Skin epidermis (tissue), 12 donors: ENCODE measurements around the gene OR8D4.
"Not testable (repeated sequence)": the region's sequence is repeated elsewhere in the genome, so short reads cannot be mapped to it uniquely, and the experiment has no call there.

ENCODE experiments used
- H3K27ac ChIP-seq, 21 experiments: fragments of 200-600 bp; sonication (generic) in 11 of 21; one replicate each; pipeline ENCODE4 v1.5.0; 2020; ENCODE audit warnings: mild to moderate bottlenecking in 3 of 21, inconsistent platforms in 2 of 21, moderate library complexity in 2 of 21
- H3K4me3 ChIP-seq, 7 experiments: fragments of 200-600 bp; sonication (generic) in 2 of 7; one replicate each; pipeline ENCODE4 v1.5.0; 2020; ENCODE audit warnings: inconsistent platforms in 2 of 7, mild to moderate bottlenecking in 2 of 7, moderate library complexity in 1 of 7

OR8D4 gene

GRCh38 chr11:123901867-123902266 is at the start of gene OR8D4:
Gene OR8D4, plus strand, starts transcription at chr11:123902167. Its CDS starts 4,265 bp downstream, at chr11:123906432.
- Histone ChIP-seq H3K4me3 (no peak within 1 kb of the TSS), H3K27ac (no peak within 1 kb of the TSS)

- Histone ChIP-seq H3K27ac (no peak overlapping the region), H3K4me3 (no peak overlapping the region)
Observed at GRCh38 chr11:123852321-123852720, 49.6 kb upstream of the OR8D4 start.

- H3K27ac ChIP-seq = no peak overlapping the region
Observed at GRCh38 chr11:123853038-123853437, 48.9 kb upstream of the OR8D4 start.

GRCh38 chr11:123856444-123856843 is 45.5 kb upstream of the OR8D4 start:
- Histone ChIP-seq H3K4me3 (no peak overlapping the region), H3K27ac (no peak overlapping the region)

More at GRCh38 chr11:123853038-123853437, 48.9 kb upstream of the OR8D4 start:
- H3K4me3 ChIP-seq = no peak overlapping the region

- H3K27ac ChIP-seq = no peak overlapping the region
- H3K4me3 ChIP-seq = no peak overlapping the region
Observed at GRCh38 chr11:123859731-123860130, 42.2 kb upstream of the OR8D4 start.

GRCh38 chr11:123865293-123865692 is 36.7 kb upstream of the OR8D4 start:
- not testable (repeated sequence) for H3K27ac ChIP-seq, H3K4me3 ChIP-seq

- not testable (repeated sequence) for H3K27ac ChIP-seq, H3K4me3 ChIP-seq
Observed at GRCh38 chr11:123867795-123868194, 34.2 kb upstream of the OR8D4 start.

GRCh38 chr11:123880912-123881311 is 21.1 kb upstream of the OR8D4 start:
- H3K4me3 ChIP-seq = no peak overlapping the region

GRCh38 chr11:123885570-123885969 is 16.4 kb upstream of the OR8D4 start, which contains the start of gene TMEM225:
Gene TMEM225, minus strand, starts transcription at chr11:123885670. Its CDS starts 245 bp downstream, at chr11:123885425.
- H3K4me3 ChIP-seq = no peak within 1 kb of the TSS
- no peak within 1 kb of the TSS for H3K27ac ChIP-seq

More at GRCh38 chr11:123880912-123881311, 21.1 kb upstream of the OR8D4 start:
- no peak overlapping the region for H3K27ac ChIP-seq

- no peak overlapping the region for H3K4me3 ChIP-seq
- no peak overlapping the region for H3K27ac ChIP-seq
Observed at GRCh38 chr11:123892031-123892430, 9.9 kb upstream of the OR8D4 start.

- no peak overlapping the region for H3K27ac ChIP-seq
- H3K4me3 ChIP-seq = no peak overlapping the region
Observed at GRCh38 chr11:123899792-123900191, 2.2 kb upstream of the OR8D4 start.

GRCh38 chr11:123903932-123904331 is 2.0 kb downstream of the OR8D4 start:
- Histone ChIP-seq H3K4me3 (no peak overlapping the region), H3K27ac (no peak overlapping the region)

- Histone ChIP-seq H3K27ac (no peak overlapping the region), H3K4me3 (no peak overlapping the region)
Observed at GRCh38 chr11:123904932-123905331, 3.0 kb downstream of the OR8D4 start.

- Histone ChIP-seq H3K4me3 (no peak overlapping the region), H3K27ac (no peak overlapping the region)
Observed at GRCh38 chr11:123905826-123906225, 3.9 kb downstream of the OR8D4 start.

GRCh38 chr11:123920943-123921342 is 19.0 kb downstream of the OR8D4 start:
- Histone ChIP-seq H3K4me3 (no peak overlapping the region), H3K27ac (no peak overlapping the region)

- H3K27ac ChIP-seq = no peak overlapping the region
- no peak overlapping the region for H3K4me3 ChIP-seq
Observed at GRCh38 chr11:123924027-123924426, 22.1 kb downstream of the OR8D4 start.

GRCh38 chr11:123939317-123939716 is 37.4 kb downstream of the OR8D4 start, which contains the start of gene OR4D5:
Gene OR4D5, plus strand, starts transcription at chr11:123939617. Its CDS starts 0 bp downstream, at chr11:123939617.
- Histone ChIP-seq H3K4me3 (no peak within 1 kb of the TSS), H3K27ac (no peak within 1 kb of the TSS)

- H3K4me3 ChIP-seq = no peak overlapping the region
Observed at GRCh38 chr11:123942413-123942812, 40.4 kb downstream of the OR8D4 start.

GRCh38 chr11:123943738-123944137 is 41.8 kb downstream of the OR8D4 start, which contains the start of gene OR6T1:
Gene OR6T1, minus strand, starts transcription at chr11:123943838. Its CDS starts 0 bp downstream, at chr11:123943838.
- no peak within 1 kb of the TSS for H3K27ac ChIP-seq

More at GRCh38 chr11:123942413-123942812, 40.4 kb downstream of the OR8D4 start:
- H3K27ac ChIP-seq = no peak overlapping the region

GRCh38 chr11:123945132-123945531 is 43.2 kb downstream of the OR8D4 start:
- Histone ChIP-seq H3K4me3 (no peak overlapping the region), H3K27ac (no peak overlapping the region)

More at GRCh38 chr11:123943738-123944137, 41.8 kb downstream of the OR8D4 start, which contains the start of gene OR6T1:
- H3K4me3 ChIP-seq = no peak within 1 kb of the TSS

- no peak overlapping the region for H3K4me3 ChIP-seq
Observed at GRCh38 chr11:123956752-123957151, 54.8 kb downstream of the OR8D4 start.

More at GRCh38 chr11:123956752-123957151, 54.8 kb downstream of the OR8D4 start:
- no peak overlapping the region for H3K27ac ChIP-seq
